ENCODE data around the gene LSMEM2. TPM values are rescaled to one million over a fixed set of nuclear protein-coding genes. Genes with fewer than 3 reads are reported as not detected.
A peak's percentile ranks its signal among the peaks of the same experiment; 100 is the strongest.

Gene LSMEM2
- total and polyA plus RNA-seq, 2 of the 8 experiments (the other 6 are each of a cell fraction or from before 2014, with no cell fraction given): 0.58 to 0.68 TPM

GRCh38 chr3:50264383-50264963, 14.4 kb upstream of the LSMEM2 start (continued):
- TF ChIP-seq HDAC2 (IDR thresholded peaks at IDR 0.05; ENCODE audit: borderline replicate concordance in 1 of 2, low read depth in 2 of 2, low read length in 2 of 2): peak in 1 of 2 experiments; percentile 77; a peak in 1 of 4 replicates
- TF ChIP-seq ZNF274 (IDR thresholded peaks at IDR 0.05; ENCODE audit: borderline replicate concordance, extremely low read depth, low read length): no peak
- TF ChIP-seq RAD21 (IDR thresholded peaks at IDR 0.05 in 1 of 2, conservative IDR thresholded peaks at IDR 0.05 in 1 of 2; ENCODE audit: low read depth in 2 of 2, low read length in 2 of 2): no peak
- peak; percentile 52; the same call in 1 of the 2 replicates for TF ChIP-seq SP1 (IDR thresholded peaks at IDR 0.05; ENCODE audit: low read depth, low read length)
- TF ChIP-seq BACH1 (IDR thresholded peaks at IDR 0.05; ENCODE audit: low read length): no peak
- TF ChIP-seq EGR1 (IDR thresholded peaks at IDR 0.05; ENCODE audit: borderline replicate concordance, low read depth, low read length): no peak
- no peak for TF ChIP-seq CBX8 (IDR thresholded peaks at IDR 0.05; ENCODE audit: borderline replicate concordance, low read depth, low read length)
- TF ChIP-seq SP2 (IDR thresholded peaks at IDR 0.05; ENCODE audit: low read length): no peak
- no peak for TF ChIP-seq FOSL1 (IDR thresholded peaks at IDR 0.05; ENCODE audit: insufficient read depth, low read depth, low read length)
- no peak for TF ChIP-seq HDAC6 (IDR thresholded peaks at IDR 0.05; ENCODE audit: low read depth, low read length)
- TF ChIP-seq SIRT6 (IDR thresholded peaks at IDR 0.05; ENCODE audit: low read length): no peak
- TF ChIP-seq RNF2 (IDR thresholded peaks at IDR 0.05; ENCODE audit: borderline replicate concordance, low read depth, low read length, missing control alignments, poor library complexity, severe bottlenecking): no peak
- TF ChIP-seq YY1 (IDR thresholded peaks at IDR 0.05; ENCODE audit: low read depth, low read length): no peak
- TF ChIP-seq SP4 (IDR thresholded peaks at IDR 0.05; ENCODE audit: low read length): 0 out of 2 replicates have a peak, but pooled peaks have one; percentile 34
- TF ChIP-seq CTCF (IDR thresholded peaks at IDR 0.05; ENCODE audit: control extremely low read depth in 1 of 3, insufficient read depth in 1 of 3, low read depth in 1 of 3, low read length in 3 of 3): no peak
- TF ChIP-seq BRCA1 (IDR thresholded peaks at IDR 0.05; ENCODE audit: low read depth, low read length): no peak
- no peak for TF ChIP-seq ASH2L (IDR thresholded peaks at IDR 0.05; ENCODE audit: low read length)
- TF ChIP-seq POLR2AphosphoS5 (IDR thresholded peaks at IDR 0.05; ENCODE audit: low read depth, low read length): peak; percentile 11; the same call in 1 of the 2 replicates
- TF ChIP-seq USF2 (IDR thresholded peaks at IDR 0.05; ENCODE audit: low read length): no peak
- no peak for TF ChIP-seq EZH2 (IDR thresholded peaks at IDR 0.05; ENCODE audit: low read depth, low read length, severe bottlenecking)
- TF ChIP-seq GTF2F1 (IDR thresholded peaks at IDR 0.05; ENCODE audit: borderline replicate concordance, low read depth, low read length): no peak
